Kidney epithelial cell (primary cell): ENCODE results near the gene GRIK2. TPM values are rescaled to one million over a fixed set of nuclear protein-coding genes. Genes with fewer than 3 reads are reported as not detected.
A peak's percentile ranks its signal among the peaks of the same experiment; 100 is the strongest.

ENCODE experiments used
- DNase-seq: peaks from one replicate; pipeline ENCODE4 v3.0.0-alpha.2; 2010; ENCODE audit warnings: low read depth
- H3K27me3 ChIP-seq: 2 replicates; pipeline ENCODE4 v1.6.0; 2011; ENCODE audit warnings: low read length; ENCODE audit not compliant: control insufficient read depth, insufficient read depth
- H3K36me3 ChIP-seq: 2 replicates; pipeline ENCODE4 v1.5.1; 2011; ENCODE audit warnings: low read length; ENCODE audit not compliant: control insufficient read depth, insufficient read depth
- H3K4me3 ChIP-seq: 2 replicates; pipeline ENCODE4 v1.5.1; 2011; ENCODE audit warnings: low read depth, mild to moderate bottlenecking, control low read depth, low read length
- total RNA-seq: library from RNA; depleted of rRNA; stranded (reverse); fragments of >200 nt; gene quantifications from 2 replicates; pipeline ENCODE4 v1.2.3, GENCODE V29; 2015
- TF ChIP-seq, protein P1 (sequence below): IDR thresholded peaks from 2 replicates; pipeline ENCODE4 v1.5.1; 2011; ENCODE audit warnings: mild to moderate bottlenecking, moderate library complexity, low read length, control low read depth, inconsistent platforms; ENCODE audit not compliant: insufficient read depth, poor library complexity, severe bottlenecking

Gene GRIK2
- total RNA-seq, 1 donor from 2014 or later, result 0.13 TPM

DNA sequence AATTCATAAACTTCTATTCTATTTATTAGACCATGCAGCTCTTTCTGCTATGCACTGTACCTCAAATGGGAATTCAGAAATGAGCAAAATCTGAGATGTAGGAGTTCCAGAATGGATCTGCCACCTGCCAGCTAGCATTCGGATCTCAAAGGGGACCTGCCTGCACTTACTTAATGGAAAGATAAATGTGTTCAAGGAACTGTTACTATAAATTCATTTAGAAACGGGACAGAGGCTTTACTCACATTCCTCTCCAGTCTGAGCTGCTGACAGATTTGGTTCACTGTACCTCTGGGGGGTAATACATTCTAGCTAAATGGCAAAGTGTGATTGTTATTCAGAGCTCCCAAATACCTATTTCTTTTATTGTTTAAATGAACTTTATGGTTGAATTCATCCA, 384.1 kb downstream of the GRIK2 start:
- H3K36me3 ChIP-seq, result no peaks in the 10 kb centered on the region
- no peak overlapping the region for H3K4me3 ChIP-seq
- DNase-seq, result no peak
- TF ChIP-seq, protein P1, sequence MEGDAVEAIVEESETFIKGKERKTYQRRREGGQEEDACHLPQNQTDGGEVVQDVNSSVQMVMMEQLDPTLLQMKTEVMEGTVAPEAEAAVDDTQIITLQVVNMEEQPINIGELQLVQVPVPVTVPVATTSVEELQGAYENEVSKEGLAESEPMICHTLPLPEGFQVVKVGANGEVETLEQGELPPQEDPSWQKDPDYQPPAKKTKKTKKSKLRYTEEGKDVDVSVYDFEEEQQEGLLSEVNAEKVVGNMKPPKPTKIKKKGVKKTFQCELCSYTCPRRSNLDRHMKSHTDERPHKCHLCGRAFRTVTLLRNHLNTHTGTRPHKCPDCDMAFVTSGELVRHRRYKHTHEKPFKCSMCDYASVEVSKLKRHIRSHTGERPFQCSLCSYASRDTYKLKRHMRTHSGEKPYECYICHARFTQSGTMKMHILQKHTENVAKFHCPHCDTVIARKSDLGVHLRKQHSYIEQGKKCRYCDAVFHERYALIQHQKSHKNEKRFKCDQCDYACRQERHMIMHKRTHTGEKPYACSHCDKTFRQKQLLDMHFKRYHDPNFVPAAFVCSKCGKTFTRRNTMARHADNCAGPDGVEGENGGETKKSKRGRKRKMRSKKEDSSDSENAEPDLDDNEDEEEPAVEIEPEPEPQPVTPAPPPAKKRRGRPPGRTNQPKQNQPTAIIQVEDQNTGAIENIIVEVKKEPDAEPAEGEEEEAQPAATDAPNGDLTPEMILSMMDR, result no peak
- H3K27me3 ChIP-seq, result no peaks in the 10 kb centered on the region

DNA sequence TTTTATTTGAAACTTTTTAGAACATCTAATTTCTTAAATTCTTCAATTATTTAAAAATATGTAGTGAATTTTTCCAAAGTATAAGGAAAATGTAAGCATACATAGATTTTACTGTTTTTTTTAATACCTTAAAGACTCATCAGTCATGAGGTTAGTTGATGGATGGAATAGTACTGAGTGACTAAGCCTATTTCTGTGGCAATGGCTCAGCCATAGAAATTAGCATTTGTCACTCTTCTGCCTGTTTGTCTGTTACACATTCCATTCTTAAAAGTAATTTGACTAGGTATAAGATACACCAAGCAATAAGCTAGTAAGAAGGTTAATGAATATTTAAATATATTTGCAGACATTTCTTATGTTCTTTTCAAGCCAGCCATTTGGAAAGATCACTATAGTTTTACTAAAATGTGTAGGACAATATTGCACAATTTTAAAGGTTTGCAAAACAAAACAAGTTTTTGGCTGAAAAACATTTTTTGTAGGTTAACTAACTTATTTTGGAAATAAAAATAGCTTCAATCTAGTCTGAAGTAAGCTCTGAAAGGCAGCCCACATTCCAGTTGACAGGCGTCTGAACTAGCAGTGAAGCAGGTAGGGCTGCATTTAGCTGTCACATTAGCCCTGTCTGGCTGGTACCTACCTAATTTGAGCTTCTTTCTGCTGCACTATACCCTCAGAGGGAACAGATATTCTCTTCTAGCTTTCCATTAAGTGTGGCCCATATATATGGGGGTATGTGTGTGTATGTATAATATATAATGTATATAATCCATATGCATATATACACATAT, 385.7 kb downstream of the GRIK2 start:
- TF ChIP-seq, protein P1, result no peak
- DNase-seq, result peak; percentile 31
- H3K27me3 ChIP-seq, result no peaks in the 10 kb centered on the region
- no peak overlapping the region for H3K4me3 ChIP-seq
- H3K36me3 ChIP-seq, result no peaks in the 10 kb centered on the region

DNA sequence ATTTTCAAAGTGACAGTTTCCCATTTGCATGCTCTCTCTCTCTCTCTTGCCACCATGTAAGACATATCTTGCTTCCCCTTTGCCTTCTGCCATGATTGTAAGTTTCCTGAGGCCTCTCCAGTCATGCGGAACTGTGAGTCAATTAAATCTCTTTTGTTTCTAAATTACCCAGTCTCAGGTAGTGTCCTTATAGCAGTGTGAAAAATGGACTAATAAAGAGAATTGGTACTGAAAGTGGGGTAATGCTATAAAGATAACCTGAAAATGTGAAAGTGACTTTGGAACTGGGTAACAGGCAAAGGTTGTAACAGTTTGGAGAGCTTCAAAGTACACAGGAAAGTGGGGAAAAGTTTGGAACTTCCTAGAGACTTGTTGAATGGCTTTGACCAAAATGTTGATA, 389.8 kb downstream of the GRIK2 start:
- H3K27me3 ChIP-seq, result no peaks in the 10 kb centered on the region
- TF ChIP-seq, protein P1, result no peak
- H3K36me3 ChIP-seq, result no peaks in the 10 kb centered on the region
- no peak for DNase-seq
- H3K4me3 ChIP-seq, result no peak overlapping the region

DNA sequence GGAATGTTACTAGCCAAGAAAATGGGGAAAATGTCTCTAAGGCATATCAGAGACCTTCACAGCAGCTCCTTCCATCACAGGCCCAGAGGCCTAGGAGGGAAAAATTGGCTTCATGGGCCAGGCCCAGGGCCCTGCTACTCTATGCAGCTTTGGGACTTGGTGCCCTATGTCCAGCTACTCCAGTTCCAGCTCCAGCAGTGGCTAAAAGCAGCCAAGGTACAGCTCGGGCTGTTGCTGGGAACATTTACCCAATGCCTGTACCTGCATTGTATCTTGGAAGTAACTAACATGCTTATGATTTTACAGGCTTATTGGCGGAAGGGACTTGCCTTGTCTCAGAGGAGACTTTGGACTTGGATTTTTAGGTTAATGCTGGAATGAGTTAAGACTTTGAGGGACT, 390.6 kb downstream of the GRIK2 start:
- TF ChIP-seq, protein P1, result no peak
- DNase-seq, result no peak
- no peak overlapping the region for H3K4me3 ChIP-seq
- no peaks in the 10 kb centered on the region for H3K27me3 ChIP-seq
- H3K36me3 ChIP-seq, result no peaks in the 10 kb centered on the region

DNA sequence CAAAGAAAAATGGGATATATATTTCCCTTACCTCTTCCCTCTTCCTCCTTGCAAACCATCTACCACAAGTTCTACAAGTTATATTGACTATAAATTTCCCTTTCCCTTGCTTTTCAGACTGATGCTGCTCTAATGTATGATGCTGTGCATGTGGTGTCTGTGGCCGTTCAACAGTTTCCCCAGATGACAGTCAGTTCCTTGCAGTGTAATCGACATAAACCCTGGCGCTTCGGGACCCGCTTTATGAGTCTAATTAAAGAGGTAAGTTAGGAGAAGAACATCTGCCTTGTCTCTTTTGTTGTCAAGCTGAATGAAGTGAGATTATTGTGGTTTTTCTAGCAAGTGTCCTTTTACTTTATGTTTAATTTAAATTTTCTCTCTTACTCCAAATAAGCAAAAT, 406.0 kb downstream of the GRIK2 start:
- Histone ChIP-seq H3K27me3 (no peaks in the 10 kb centered on the region), H3K4me3 (no peak overlapping the region), H3K36me3 (no peaks in the 10 kb centered on the region)
- no peak for DNase-seq
- TF ChIP-seq, protein P1, result no peak

DNA sequence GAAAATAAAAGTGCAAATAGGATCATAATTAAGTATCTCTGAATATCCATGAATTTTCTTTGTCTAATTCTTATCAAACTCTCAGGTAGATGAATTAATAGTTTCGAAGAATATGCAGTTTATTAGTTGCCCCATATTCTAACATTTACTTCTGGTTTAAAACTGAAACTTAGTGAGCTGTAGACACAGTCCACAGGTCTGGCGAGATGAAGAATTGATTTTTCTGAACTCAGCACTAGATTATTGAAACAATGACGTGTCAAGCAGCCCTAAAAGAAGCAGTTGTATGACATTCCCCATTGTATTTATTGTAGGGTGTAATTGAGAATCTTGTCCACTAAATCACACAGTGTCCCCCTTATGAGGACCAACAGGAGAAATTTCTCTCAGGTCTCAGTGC, 407.1 kb downstream of the GRIK2 start:
- no peaks in the 10 kb centered on the region for H3K36me3 ChIP-seq
- no peak overlapping the region for H3K4me3 ChIP-seq
- TF ChIP-seq, protein P1, result no peak
- no peaks in the 10 kb centered on the region for H3K27me3 ChIP-seq
- no peak for DNase-seq
